Measurements from ENCODE around the gene ADCY9. TPM values are rescaled to one million over a fixed set of nuclear protein-coding genes. Genes with fewer than 3 reads are reported as not detected.

ADCY9 gene
- polyA plus RNA-seq, 1 donor (not counting 4 experiments of a cell fraction or from before 2014, with no cell fraction given): 3.0 TPM

DNA sequence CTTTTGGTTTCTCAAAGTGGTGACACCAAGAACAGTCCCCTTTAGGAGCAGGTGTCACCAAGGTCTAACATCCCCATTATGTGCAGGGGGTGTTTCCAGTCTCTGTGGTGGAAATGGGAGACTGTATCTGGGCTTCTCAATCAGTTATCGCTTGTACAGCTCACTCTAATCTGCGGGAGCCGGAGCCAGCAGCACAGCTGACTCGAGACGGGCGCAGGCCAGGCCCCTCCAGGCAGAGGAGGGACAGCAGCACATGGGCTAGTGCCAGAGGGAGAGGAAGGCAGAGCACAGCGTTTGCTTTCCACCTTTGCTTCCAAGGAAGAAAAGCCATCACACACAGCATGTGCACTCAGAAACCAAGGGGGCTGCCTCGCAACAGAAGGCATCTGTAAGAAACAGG, 144.5 kb downstream of the ADCY9 start:
- H3K36me3 ChIP-seq (ENCODE audit: control insufficient read depth in 2 of 2, extremely low read depth in 1 of 2, insufficient read depth in 2 of 2, low read length in 2 of 2): no peaks in the 10 kb centered on the region
- H2AFZ ChIP-seq (ENCODE audit: control insufficient read depth, low read length): no peak overlapping the region
- no peak overlapping the region for H3K4me3 ChIP-seq (ENCODE audit: control insufficient read depth in 2 of 3, extremely low read depth in 1 of 3, insufficient read depth in 2 of 3, low read depth in 1 of 3, low read length in 3 of 3)
- no peak for TF ChIP-seq EZH2 (IDR thresholded peaks at IDR 0.05; ENCODE audit: low read length)
- TF ChIP-seq CTCF (optimal IDR thresholded peaks at IDR 0.05 in 1 of 3, IDR thresholded peaks at IDR 0.05 in 1 of 3, conservative IDR thresholded peaks at IDR 0.05 in 1 of 3; ENCODE audit: extremely low read depth in 1 of 3, insufficient read depth in 2 of 3, low read length in 3 of 3): no peak
- no peak overlapping the region for H3K9ac ChIP-seq (ENCODE audit: control insufficient read depth, extremely low read depth, insufficient read depth, low read length)
- FAIRE-seq: no peak
- dilution Hi-C loops (cut with MboI; ENCODE audit: extremely low pct_ligation_motif_present, low sequenced_read_pairs): no loop called here
- H3K9me1 ChIP-seq (ENCODE audit: control insufficient read depth, extremely low read depth, insufficient read depth, low read length): no peaks in the 10 kb centered on the region
- DNase-seq (ENCODE audit: low read depth, low spot score): no peak
- no peaks in the 10 kb centered on the region for H3K4me1 ChIP-seq (ENCODE audit: control insufficient read depth, extremely low read depth, insufficient read depth, low read length)
- H3K9me3 ChIP-seq (ENCODE audit: control insufficient read depth, low read depth, low read length): no peaks in the 10 kb centered on the region
- H3K27me3 ChIP-seq (ENCODE audit: control insufficient read depth, extremely low read depth, insufficient read depth, low read length): no peaks in the 10 kb centered on the region
- no peak overlapping the region for H3K27ac ChIP-seq (ENCODE audit: control insufficient read depth, insufficient read depth, low read length)
- H4K20me1 ChIP-seq (ENCODE audit: control insufficient read depth, extremely low read depth, insufficient read depth, low read length): no peaks in the 10 kb centered on the region
- H3K4me2 ChIP-seq (ENCODE audit: control insufficient read depth, extremely low read depth, insufficient read depth, low read depth, low read length): no peak overlapping the region
- no peaks in the 10 kb centered on the region for H3K79me2 ChIP-seq (ENCODE audit: control insufficient read depth, insufficient read depth, low read length)

DNA sequence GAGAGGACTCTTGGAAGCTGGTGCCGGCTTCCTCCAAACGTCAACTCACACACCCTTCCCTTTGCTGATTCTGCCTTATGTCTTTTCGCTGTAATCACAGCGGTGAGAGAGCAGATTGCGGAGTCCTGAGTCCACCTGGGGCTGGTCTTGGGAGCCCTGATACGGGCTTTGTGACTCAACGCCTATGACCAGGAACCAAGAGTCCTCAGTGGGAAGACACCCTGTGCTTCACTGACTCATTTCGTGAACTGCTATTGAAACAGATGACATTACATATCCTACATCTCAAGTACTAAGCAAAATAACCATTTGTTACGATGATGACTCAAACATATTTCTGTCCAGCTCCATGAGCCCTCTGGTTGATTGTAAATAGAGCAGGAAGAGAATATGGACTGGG, 145.0 kb downstream of the ADCY9 start:
- no peak overlapping the region for H3K9ac ChIP-seq (ENCODE audit: control insufficient read depth, extremely low read depth, insufficient read depth, low read length)
- H2AFZ ChIP-seq (ENCODE audit: control insufficient read depth, low read length): no peak overlapping the region
- no peak for DNase-seq (ENCODE audit: low read depth, low spot score)
- TF ChIP-seq CTCF (optimal IDR thresholded peaks at IDR 0.05 in 1 of 3, IDR thresholded peaks at IDR 0.05 in 1 of 3, conservative IDR thresholded peaks at IDR 0.05 in 1 of 3; ENCODE audit: extremely low read depth in 1 of 3, insufficient read depth in 2 of 3, low read length in 3 of 3) (no peak), EZH2 (IDR thresholded peaks at IDR 0.05; ENCODE audit: low read length) (no peak)
- H3K9me3 ChIP-seq (ENCODE audit: control insufficient read depth, low read depth, low read length): no peaks in the 10 kb centered on the region
- FAIRE-seq: no peak
- no peaks in the 10 kb centered on the region for H3K79me2 ChIP-seq (ENCODE audit: control insufficient read depth, insufficient read depth, low read length)
- peaks cover 0 to 1% of the 10 kb centered on the region in 2 experiments for H3K36me3 ChIP-seq (ENCODE audit: control insufficient read depth in 2 of 2, extremely low read depth in 1 of 2, insufficient read depth in 2 of 2, low read length in 2 of 2)
- dilution Hi-C loops (cut with MboI; ENCODE audit: extremely low pct_ligation_motif_present, low sequenced_read_pairs): no loop called here
- H4K20me1 ChIP-seq (ENCODE audit: control insufficient read depth, extremely low read depth, insufficient read depth, low read length): no peaks in the 10 kb centered on the region
- no peak overlapping the region for H3K4me2 ChIP-seq (ENCODE audit: control insufficient read depth, extremely low read depth, insufficient read depth, low read depth, low read length)
- no peak overlapping the region for H3K4me3 ChIP-seq (ENCODE audit: control insufficient read depth in 2 of 3, extremely low read depth in 1 of 3, insufficient read depth in 2 of 3, low read depth in 1 of 3, low read length in 3 of 3)
- no peaks in the 10 kb centered on the region for H3K9me1 ChIP-seq (ENCODE audit: control insufficient read depth, extremely low read depth, insufficient read depth, low read length)
- H3K27me3 ChIP-seq (ENCODE audit: control insufficient read depth, extremely low read depth, insufficient read depth, low read length): no peaks in the 10 kb centered on the region
- no peak overlapping the region for H3K27ac ChIP-seq (ENCODE audit: control insufficient read depth, insufficient read depth, low read length)
- H3K4me1 ChIP-seq (ENCODE audit: control insufficient read depth, extremely low read depth, insufficient read depth, low read length): no peaks in the 10 kb centered on the region
